ENCODE data around the gene CKAP5. TPM values are rescaled to one million over a fixed set of nuclear protein-coding genes. Genes with fewer than 3 reads are reported as not detected.

CKAP5 gene
- total RNA-seq, 1 experiment from 2014 or later: 190 TPM

GRCh38 chr11:46725338-46726205, 120.5 kb downstream of the CKAP5 start:
- Histone ChIP-seq H3K4me1 (ENCODE audit: insufficient read depth, low read length) (0 out of 2 replicates have a peak, but pooled peaks cover 3% of the 10 kb centered on the region), H4K91ac (ENCODE audit: insufficient read length, low read depth, low read length) (no peak overlapping the region), H4K5ac (ENCODE audit: insufficient read length, low read depth, low read length) (no peak overlapping the region), H2AFZ (ENCODE audit: low read length) (no peak overlapping the region), H3K79me2 (ENCODE audit: insufficient read depth, low read length) (no peaks in the 10 kb centered on the region), H4K20me1 (ENCODE audit: control insufficient read depth, insufficient read depth, insufficient read length) (no peaks in the 10 kb centered on the region), H3K9me3 (ENCODE audit: control insufficient read depth, low read depth, low read length) (no peaks in the 10 kb centered on the region), H3K18ac (ENCODE audit: insufficient read length, low read depth, low read length) (no peak overlapping the region), H3K79me1 (ENCODE audit: insufficient read depth, low read depth, low read length, poor library complexity, severe bottlenecking) (no peaks in the 10 kb centered on the region), H2BK120ac (ENCODE audit: low read depth, low read length, poor library complexity, severe bottlenecking) (no peak overlapping the region), H2BK15ac (ENCODE audit: low read depth, low read length) (no peak overlapping the region), H2AK5ac (ENCODE audit: insufficient read length, low read length) (no peak overlapping the region), H3K27ac (ENCODE audit: insufficient read length, low read depth, low read length) (no peak overlapping the region), H3K4ac (ENCODE audit: low read depth, low read length) (no peak overlapping the region), H2BK20ac (ENCODE audit: low read depth, low read length, poor library complexity, severe bottlenecking) (no peak overlapping the region), H4K8ac (replicated peaks; ENCODE audit: insufficient read length, low read depth, low read length) (no peak overlapping the region), H3K9ac (ENCODE audit: extremely low read depth, insufficient read length, low read length) (no peak overlapping the region), H3K14ac (ENCODE audit: insufficient read depth, low read length) (no peak overlapping the region), H3K56ac (ENCODE audit: insufficient read length, low read depth, low read length) (no peak overlapping the region), H3K4me2 (ENCODE audit: insufficient read depth, insufficient read length, low read length) (no peak overlapping the region), H3K27me3 (ENCODE audit: insufficient read depth, low read length) (no peaks in the 10 kb centered on the region), H3K23me2 (ENCODE audit: insufficient read length, low read depth, low read length, poor library complexity, severe bottlenecking) (no peaks in the 10 kb centered on the region), H2BK12ac (ENCODE audit: insufficient read length, low read depth, low read length) (no peak overlapping the region), H3K23ac (ENCODE audit: insufficient read length, low read depth, low read length) (no peak overlapping the region), H2BK5ac (ENCODE audit: insufficient read length, low read length) (no peak overlapping the region), H3T11ph (ENCODE audit: low read length) (no peak overlapping the region)
- H3K27ac Mint-ChIP-seq: peak overlapping the region in 1 of 3 experiments; percentile 65; a peak in 3 of 7 replicates
- no CpG with 5 or more reads among the region's 19 CpGs for WGBS (ENCODE audit: extremely low coverage, insufficient read length, low lambda C conversion rate)
- peaks cover 9 to 15% of the 10 kb centered on the region in 2 experiments for H3K4me1 Mint-ChIP-seq
- H3K4me3 Mint-ChIP-seq: no peak overlapping the region
- DNase-seq: no peak
- no peak for TF ChIP-seq CTCF (conservative IDR thresholded peaks at IDR 0.05)
- no peaks in the 10 kb centered on the region for H3K9me3 Mint-ChIP-seq
- no peaks in the 10 kb centered on the region for H3K36me3 Mint-ChIP-seq (ENCODE audit: insufficient read depth in 1 of 3, low read depth in 3 of 3)
- H3K27me3 Mint-ChIP-seq (ENCODE audit: low read depth): no peaks in the 10 kb centered on the region; the same call in none of the 2 replicates
